AML-193 (cell line): ENCODE results near the gene MIPEP.
"Not testable (repeated sequence)": the region's sequence is repeated elsewhere in the genome, so short reads cannot be mapped to it uniquely, and the experiment has no call there.

Source experiments
- DNase-seq, 2 experiments: peaks; one replicate each; lab custom pipeline; 2025; lab: John Stamatoyannopoulos, UW

The MIPEP gene

DNA sequence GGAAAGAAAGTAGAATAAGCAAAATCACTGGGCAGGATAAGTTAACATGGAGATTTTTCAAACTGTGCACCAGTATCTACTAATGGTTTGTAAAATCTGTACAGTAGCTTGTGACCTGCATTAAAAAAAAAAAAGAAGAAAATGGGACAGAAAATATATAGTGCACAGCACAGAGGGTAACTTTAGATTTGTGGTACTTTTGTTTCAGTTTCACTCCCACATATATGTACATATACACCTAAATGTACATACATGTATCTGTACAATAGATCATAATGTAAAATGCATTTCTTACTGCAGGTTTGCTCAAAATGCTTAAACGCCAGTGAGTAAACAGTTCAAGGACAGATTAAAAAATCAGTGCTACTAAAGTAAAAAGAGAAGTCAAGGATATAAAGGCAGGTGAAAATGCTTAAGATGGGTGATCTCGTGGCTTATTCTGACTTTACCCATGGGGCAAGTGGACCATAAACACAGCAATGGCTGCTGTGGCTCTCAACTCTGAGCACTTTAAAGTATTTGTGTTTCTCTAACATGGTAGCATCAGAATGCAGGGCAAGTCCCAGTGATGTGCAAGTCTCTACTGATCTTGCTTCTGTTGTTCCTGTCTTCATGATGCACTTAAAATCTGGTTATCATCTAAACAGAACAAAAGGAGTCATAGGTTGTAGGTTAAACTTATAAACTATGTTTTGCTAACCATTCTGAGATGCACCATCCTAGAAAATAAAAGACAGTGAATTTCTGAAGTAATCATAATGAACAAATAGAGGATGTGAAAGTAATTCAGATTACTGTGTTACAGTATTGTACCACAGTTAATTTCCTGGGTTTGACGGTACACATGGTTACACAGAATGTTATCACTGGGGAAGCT lies 112.3 kb downstream of the MIPEP start:
- DNase-seq: no peak

DNA sequence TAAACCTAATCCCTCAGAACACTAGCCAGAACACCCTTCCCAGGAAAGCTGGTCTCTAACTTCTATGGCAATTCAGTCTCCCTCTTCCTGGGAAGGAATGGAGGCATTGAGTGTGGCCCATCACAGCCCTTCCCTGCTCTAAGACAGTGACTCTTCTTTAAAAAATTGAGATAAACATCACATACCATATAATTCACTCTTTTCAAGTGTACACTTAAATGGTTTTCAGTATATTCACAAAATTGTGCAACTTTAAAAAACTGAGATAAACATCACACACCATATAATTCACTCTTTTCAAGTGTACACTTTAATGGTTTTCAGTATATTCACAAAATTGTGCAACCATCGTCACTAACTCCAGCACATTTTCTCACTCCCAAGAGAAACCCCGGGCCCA lies 116.5 kb downstream of the MIPEP start:
- DNase-seq: no peak

DNA sequence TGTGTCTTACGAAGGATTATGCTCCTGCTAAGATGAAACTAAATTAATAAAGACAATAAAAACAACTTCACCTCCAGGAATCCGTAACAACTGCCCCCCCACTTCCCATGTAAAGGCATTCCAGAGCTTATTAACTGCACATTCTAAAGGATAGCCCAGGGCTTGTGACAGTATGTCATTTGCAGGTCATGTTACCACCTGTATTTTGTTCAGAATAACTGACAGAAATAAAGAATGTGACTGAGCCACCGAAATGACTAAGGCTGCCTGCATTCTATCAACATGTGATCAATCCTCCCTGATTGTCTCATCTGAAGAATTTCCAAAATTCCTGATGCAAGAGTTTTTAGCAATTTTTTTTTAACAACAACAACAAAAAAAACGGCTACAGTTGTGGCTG lies 117.2 kb downstream of the MIPEP start:
- DNase-seq: no peak

DNA sequence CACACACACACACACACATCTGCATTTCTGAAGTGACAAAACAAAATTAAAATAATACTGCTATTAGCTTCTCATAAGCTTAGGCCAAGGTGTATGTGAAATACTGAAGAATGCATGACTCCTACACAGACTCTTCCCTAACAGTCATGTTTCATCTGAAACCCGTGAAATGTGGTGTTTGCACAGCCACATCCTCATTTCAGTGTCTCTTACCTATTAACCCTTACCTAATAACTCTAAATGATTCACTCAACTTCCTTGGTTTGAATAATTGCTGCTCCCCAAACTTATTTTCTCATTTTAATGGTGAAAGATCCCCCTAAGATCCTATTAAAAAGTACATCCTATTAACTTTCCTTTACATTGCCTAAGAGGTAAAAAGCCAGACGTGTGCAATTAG lies 117.6 kb downstream of the MIPEP start:
- DNase-seq: no peak

DNA sequence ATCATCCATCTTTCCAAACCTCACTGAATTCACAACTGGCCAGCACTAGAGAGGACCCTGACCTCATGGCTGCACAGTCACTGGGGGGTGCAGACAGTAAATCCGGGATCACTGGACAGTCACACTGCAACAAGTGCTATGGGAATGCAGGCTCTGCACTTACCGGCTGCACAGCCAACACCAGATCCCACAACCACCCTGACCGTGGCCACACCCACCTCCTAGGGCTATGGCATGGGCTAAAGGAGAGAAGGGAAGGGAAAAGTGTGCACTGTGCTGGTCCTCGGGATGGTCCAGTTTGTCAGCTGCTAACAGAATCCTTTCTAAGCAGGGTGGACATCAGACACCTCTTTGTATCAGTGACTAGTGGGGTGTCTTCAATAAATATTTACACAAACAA lies 118.2 kb downstream of the MIPEP start:
- DNase-seq: no peak

DNA sequence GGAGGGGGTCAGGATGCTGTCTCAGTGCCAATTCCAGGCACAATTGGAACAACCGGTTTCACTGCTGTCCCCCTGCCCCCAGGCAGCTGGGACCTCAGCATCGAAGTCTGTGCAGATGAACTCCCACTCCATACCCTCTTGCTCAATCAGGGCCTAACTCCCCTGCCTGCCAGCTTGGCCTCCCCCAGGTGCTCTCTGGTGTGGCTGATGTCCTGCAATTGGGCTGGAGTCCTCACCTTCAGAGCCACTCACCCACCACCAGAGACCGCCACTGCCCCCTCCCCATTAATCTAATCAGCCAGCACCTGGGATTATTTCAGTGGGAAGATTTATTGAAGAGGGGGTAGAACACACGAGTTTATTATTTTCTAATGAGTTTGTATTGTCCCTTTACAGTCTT lies 118.8 kb downstream of the MIPEP start:
- no peak for DNase-seq

DNA sequence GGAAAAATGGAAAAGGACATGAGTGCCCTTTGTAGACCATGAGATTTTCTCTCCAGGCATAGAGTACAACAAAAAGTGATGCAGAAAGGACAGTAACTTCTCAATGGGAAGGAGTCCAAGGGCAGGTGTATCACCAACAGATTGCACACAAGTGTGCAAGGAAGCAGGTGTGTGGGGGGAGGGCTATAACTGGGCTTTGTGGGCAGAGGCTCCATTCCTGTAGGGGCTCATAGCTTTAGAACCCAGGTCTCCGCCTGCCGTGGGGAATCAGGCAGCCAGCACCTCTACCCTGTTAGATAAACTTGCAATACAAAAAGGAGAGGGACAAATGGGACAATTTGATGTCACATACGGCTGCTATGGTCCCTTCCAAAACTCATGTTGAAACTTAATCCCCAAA lies 119.8 kb downstream of the MIPEP start:
- DNase-seq: no peak

DNA sequence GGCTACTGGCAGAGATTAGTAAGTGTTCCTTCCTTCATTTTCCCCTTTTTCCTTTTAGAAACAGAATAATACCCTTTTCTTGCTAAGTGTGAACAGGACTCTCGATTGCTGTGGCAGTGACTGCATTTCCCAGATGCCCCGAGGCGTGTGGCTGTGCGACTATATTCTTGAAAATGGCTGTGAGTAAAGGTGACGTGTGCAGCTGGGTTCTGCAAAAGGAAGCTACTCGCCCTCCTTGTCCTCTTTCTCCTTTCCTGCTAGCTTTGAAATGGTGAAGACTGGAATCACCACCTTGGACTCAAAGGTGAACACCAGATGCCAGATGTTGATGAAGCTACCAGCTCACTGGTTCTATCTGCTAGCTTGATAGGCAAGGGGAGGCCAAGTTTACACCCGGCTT lies 121.4 kb downstream of the MIPEP start:
- no peak for DNase-seq

DNA sequence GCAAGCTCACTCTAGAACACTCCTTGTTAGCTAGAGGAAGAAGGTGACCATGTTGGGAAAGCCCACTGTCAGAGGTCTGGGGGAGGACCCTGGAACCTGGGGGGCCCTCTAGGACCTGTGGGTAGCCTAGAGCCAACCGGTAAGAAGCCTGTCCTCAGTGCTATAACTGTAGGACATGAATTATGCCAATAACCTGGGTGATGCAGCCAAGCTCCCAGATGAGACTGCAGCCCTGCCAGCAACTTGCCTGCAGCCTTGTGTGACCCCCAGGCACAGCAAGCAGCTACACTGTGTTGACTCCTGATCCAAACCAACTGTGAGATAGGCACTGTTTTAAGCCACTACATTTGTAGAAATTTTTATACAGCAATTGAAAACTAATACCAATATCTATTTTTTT lies 122.3 kb downstream of the MIPEP start:
- DNase-seq: no peak

DNA sequence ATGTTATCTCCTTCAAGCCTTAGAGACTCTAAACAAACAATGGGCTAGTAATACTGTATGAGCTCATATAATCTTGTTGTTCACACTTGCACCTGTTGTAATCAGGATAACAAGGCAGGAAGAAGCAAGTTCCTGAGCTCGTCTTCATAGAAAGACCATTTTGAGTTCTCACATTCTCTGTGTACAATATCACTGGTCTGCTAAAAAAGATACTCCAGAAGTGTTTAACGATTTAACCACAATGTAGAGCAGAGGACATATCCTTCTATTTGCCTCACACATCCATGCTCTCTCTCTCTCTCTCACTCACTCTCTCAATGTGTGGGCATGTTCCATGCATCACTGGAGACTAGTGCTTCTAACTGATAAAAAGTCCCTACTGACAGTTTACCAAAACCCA lies 122.9 kb downstream of the MIPEP start:
- no peak for DNase-seq

DNA sequence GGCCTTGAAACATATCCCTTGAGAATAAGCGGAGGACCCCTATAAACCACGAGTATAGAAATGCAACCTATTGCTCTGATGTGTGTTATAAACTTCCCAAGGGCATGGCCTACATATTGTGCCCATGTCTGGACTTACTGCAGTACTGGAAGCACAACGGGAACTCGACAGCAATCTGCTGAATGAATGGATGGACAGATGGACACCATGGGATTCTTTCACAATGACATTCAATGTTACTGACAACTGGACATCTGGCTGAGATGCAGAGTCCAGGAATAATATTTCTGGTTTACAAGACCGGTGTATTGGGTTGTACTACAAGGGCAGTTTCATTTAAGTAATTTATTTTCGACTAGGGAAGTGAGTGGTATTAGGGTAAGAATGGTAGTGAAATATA lies 123.7 kb downstream of the MIPEP start:
- DNase-seq: no peak

DNA sequence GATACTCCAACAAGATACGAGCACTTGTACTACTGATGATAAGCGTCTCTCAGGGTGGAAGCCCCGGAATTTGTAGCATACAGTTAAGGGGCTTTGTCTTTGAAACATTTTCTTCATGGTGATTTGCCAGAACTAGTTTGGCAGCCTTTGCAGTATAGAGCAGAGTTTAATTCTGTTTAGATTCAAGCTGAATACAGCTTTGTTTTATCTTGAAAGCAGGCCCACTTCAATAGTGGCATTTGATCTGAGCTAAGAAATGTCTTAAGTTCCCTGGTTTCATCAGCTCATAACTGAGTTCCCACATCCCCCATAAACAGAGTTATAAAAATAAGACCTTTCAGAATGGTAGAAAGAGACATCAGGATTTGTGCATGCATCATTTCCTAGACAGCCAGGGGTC lies 125.9 kb downstream of the MIPEP start:
- DNase-seq: no peak

DNA sequence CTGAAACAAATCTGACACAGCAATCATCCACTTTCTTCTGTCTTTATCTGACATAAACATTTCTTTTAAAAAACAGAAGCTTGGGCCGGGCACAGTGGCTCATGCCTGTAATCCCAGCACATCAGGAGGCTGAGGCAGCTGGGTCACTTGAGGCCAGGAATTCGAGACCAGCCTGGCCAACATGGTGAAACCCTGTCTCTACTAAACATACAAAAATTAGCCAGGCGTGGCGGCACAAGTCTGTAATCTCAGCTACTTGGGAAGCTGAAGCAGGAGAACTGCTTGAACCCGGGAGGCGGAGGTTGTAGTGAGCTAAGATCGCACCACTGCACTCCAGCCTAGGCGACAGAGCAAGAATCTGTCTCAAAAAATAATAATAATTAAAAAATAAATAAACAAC lies 127.4 kb downstream of the MIPEP start:
- not testable (repeated sequence) for DNase-seq

DNA sequence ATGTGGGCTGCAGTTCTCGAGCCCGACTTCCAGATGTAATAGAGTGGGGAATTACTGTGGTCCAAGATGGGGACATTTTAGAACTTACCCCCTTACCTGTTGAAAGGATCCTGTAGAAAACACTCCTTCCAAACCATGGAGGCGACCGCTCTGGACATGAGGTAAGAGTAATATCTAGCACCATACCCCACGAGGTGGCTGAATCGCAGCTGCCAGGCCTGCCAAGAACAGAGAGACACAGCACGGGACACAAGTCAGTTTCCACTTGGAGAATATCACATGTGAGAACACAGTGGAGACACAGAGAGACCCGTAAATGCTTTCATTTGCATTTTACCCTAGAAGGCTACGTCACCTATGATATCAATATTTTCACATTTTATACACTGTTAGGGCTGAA lies 129.2 kb downstream of the MIPEP start:
- DNase-seq: no peak

DNA sequence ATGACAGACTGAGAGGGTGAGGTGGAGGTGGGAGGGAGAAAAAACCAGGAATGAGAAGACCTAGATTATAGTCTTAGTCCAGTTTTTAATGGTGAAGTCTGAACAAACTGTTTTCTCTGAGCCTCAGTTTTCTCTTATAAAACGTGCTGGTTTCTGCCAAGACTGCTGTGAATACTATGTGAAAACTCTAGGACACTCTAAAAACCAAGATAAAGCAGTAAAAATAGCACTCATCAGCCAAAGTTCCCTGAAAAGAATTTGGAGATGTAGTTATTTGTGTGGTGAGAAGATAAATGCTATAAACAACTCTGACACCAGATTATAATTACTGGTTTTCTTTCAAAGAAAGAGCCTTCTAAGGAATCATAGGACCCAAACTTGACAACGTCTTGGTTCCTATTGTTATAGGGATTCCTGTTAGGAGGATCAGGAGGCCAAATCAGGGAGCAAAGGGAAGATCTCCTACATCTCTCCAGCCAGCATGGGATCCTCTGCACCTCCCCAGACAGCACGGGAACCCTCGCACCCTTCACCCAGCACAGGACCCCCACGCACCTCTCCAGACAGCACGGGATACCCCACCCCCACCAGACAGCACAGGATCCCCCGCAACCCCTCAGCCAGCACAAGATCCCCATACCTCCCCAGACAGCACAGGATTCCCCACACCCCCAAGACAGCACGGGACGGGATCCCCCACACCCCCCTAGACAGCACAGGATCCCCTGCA lies 130.2 kb downstream of the MIPEP start:
- no peak for DNase-seq

DNA sequence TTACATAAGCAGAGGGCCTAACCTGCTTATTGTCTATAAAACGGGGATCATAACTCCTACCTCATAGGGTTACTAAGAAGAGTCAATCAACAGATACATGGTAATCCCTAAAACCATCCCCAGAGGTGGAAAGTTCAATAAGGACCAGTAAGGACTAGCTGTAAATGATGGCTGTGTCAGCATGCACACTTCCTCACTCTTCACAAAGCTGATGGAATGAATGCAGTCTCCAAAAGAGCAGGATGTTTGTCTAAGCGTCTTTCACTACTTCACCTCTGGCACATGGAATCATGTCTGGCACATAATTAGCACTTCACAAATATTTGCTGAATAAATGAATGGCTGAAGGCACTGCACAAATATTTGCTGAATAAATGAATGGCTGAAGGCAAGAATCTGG lies 134.2 kb downstream of the MIPEP start:
- no peak for DNase-seq

DNA sequence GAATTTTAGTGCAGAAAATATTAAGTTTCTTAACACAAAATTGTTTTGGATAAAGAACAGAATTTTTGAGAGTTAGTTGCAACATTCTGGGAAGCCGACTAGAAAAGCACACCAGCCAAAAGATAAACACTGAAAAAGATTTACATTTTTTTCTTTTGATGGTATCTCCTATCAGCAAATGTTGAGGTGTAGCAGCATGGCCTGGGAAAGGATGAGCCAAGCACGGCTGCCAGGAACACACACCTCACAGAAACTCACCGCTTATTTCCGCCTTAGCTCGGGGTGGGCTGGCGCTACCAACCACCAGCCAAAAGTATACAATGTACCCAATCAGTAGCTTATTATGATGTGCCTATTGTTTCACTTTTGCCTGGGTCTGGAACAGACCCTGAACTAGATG lies 134.7 kb downstream of the MIPEP start:
- no peak for DNase-seq

DNA sequence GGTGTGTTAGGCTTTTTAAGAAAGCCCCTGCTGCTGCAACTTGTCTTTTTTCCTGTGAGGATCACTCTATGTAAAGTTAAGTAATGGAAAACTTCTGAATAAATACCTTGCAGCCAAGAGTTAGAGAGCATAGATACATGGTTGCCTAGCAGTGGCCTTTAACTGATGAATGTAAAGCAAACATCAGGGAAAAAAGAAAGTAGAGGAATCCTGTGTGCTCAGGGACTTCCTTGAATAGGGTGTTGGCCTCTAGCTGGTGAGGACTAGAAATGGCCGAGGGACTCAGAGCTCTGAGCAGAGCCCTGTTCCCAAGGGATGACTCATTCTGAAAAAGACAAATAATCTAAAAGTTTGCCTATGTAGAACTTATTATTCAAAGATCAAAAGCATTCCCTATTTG lies 135.7 kb downstream of the MIPEP start:
- DNase-seq: no peak

DNA sequence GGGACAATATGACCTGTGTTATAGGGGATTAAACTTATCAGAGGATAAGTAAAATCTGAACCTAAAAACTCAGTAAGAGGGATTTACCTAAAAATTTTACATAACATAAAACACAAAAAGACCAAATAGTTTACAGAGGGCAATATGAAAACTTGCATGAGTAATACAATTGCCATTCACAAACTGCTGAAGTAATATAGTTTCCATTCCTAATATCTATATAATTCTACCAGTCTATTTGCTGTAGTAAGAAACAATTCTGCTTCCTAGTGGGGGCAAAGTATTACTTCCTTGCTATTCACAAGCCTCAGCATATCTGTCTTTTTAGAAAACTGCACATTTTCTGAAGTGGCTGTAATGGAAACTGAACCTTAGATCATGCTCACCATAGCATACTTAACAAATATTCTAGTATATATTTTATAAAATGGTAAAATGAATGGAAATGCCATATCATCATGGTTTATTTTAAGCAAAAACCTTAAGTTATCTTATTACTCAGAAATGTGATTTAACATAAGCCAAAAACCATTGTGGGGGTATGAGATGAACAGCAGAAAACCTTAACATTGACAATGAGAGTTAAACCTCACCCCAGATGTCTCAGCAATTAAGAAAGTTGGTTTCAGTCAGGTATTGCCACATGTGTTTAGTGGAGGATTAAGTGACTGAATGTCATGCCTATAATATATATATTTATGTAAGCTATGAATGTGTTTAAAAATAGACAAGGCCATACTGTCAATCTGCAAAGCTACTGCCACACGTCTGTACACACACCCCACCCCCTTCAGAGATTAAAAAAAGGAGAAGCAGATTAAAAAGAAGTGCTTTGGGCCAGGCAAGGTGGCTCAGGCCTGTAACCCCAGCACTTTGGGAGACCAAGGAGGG lies 136.8 kb downstream of the MIPEP start:
- DNase-seq: no peak

DNA sequence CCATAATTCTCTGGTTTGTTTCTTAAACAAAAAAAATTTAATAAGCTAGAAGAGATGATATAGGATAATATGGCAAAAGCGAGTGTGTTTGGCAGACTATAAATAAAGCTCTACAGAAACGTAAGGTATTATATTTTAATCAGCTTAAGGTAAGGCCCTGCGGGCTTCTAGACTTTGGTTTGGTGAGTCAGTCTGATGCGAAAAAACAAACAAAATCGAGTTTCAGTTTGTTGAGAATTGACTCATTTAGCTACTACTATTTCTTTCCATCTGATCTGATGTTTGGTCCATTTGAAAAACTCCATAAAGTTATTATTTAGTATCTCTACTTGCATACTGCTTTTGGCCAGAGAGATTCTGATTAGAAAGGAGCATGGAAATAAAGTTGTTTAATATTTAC lies 138.0 kb downstream of the MIPEP start:
- no peak for DNase-seq

DNA sequence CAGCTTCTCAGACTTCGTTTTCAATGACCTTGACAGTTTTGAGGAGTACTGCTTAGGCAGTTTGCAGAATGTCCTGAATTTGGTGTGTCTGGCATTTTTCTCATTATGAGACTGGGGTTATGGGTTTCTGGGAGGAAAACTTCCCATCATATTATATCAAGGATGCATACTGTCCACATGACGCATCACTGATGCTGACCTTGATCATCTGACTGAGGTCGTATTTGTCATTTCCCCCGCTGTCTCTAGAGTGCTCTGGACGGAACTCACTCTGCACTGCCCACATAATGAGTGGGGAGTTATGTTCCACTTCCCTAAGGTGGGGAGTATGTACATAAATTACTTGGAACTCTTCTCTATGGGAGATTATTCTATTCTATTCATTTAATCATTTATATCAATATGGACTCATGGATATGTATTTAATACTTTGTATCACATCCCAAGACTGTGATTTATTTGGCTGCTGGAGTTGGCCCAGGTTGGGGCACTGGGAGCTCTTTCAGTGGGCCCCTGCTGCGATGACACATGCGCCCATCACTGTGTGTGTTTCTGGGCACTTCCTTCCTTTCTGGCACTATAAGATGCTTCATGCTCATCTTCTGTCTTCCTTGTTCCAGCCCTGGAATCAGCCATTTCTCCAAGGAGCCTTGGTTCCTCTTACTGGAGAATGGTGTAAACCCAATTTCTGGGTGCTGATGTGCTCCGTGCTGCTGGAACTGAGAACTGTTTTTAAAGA lies 138.6 kb downstream of the MIPEP start:
- no peak for DNase-seq
